Measurements from ENCODE around the gene ZBTB48.

ZBTB48 gene

DNA sequence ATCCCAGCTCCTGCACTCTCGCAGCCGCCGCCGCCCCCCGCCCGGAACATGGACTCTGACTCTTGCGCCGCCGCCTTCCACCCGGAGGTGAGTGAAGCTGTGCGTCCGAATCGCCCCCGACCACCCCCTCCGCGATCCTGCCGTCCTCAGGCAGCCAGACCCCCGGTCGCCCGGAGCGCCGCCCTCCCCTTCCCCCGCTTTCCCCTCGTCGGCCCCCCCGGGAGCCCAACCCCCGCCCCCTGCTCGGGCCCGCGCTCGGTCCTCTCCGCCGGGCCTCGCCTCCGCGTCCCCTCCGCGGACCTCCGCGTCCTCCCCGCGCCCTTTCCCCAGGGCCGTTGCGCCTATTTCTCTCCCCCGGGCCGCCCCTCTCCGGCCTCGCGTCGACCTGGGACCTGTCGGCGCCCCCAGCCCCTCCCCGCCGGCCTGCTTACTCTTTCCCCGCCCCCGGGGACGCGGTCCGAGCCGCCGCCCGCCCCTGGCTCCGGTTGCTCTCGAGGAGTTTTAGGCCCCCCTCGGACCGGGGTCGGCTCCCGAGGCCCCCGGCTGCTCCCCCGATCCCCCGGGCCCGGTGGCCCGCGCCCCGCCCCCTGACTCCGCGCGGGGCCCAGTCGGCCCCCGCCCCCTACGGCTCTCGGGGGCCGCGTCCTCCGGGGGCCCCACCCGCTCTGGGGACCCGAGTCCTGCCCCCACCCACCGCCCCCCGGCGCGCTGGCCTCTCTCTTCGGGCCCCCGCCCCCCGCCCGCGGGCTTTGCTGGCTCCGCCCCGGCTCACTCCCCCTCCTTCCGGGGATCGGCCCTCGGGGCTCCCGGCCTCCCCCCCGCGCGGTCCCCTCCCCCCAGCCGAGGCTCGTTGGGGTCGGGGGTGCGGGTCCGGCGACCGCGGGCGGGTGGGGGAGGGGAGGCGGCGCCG lies 34.5 kb downstream of the ZBTB48 start:
- DNase-seq, result no peak

DNA sequence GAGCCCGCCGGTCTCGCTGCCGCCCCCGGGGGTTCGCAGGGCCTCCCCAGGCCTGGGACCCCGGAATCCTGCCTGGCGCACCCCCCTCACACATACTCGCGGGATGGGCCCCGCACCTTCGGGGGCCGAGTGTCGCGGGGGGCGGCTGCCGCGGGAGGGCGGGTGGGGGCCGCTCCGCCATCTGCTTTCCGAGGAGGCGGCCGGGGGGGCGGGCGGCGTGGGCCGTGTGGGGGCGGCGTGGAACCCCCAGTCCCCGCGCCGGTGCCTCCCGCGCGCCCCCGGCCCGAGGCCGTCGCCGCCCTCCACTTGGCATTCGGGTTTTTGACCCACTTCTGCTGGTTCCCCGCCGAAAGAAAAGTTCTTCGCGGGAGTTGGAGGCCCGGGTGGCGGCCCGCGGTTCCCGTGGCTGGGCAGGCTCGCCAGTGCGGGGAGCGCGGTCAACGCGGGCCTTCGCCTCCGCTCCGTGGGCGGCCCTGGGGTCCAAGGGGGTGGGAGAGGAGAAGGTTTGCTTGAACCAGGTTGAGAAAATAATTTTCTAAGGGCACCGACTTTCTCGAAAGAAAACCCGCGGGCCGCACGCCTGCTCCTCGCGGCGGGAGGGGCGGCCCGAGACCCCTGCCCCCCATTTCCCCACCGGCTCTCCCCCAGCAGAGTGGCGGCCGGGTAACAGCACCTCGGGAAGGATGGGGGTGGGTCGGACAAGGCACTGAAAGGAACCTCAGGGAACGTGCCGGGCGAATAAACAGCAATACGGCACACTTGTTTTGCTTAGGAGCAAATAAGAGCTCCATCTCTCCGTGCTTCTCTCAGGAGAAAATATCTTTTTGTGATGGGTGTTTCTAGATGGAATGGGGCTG lies 35.4 kb downstream of the ZBTB48 start:
- no peak for DNase-seq

DNA sequence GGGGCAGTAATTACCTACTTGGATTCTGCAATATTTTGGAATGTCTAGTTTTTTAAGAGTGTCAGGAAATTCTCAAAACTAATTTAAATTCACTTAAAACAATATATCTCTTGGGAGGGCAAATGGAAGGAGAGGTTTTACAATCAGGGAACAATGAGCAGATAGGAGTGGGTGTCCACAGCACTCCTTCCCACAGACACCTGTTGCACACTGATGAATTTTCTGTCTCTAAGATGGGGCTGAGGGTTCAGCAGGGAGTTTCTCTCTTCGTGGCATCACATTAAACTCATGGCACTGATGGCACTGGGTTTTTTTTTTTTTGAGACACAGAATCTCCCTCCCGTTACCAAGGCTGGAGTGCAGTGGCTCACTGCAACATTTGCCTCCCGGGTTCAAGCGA lies 39.3 kb downstream of the ZBTB48 start:
- DNase-seq, result no peak

DNA sequence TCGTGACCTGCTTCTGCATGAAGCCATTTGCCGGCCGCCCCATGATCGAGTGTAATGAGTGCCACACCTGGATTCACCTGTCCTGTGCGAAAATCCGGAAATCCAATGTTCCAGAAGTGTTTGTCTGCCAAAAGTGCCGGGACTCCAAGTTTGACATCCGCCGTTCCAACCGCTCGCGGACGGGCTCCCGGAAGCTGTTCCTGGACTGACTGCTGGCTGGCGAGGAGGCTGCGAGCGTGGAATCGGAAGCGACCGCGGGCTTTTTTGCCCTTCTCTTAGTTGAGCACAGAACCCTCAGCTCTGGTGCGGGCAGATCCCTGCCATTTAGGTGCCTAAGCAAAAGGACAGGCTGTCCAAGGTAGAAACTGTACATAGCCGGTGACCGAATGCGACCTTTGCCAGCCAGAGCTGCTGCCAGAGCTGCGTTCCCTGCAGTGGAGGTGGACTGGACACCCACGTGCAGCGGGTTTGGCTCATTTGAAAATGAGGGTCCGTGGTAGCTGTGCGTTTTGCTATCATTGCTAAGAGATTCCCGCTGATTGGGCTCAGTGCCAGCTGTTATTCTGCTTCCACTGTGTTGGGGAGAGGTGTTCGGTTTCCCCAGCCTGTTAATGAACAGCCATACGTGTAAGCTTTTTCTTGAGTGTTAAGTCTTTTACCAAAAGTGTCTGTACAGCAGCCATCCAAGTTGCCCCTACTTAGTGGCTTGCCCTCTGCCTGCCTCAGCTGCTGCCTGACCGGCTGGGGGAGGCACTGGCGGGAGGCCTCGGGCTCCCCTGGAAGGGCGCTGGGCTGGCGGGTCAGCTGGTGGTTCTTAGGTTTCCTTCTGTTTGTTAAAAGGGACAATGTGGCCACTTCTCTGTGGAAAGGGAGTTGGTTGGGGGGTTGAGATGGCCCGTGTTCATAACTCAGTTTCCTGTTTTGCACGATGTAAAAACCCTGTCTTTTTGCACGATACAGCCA lies 41.9 kb downstream of the ZBTB48 start:
- DNase-seq, result no peak

DNA sequence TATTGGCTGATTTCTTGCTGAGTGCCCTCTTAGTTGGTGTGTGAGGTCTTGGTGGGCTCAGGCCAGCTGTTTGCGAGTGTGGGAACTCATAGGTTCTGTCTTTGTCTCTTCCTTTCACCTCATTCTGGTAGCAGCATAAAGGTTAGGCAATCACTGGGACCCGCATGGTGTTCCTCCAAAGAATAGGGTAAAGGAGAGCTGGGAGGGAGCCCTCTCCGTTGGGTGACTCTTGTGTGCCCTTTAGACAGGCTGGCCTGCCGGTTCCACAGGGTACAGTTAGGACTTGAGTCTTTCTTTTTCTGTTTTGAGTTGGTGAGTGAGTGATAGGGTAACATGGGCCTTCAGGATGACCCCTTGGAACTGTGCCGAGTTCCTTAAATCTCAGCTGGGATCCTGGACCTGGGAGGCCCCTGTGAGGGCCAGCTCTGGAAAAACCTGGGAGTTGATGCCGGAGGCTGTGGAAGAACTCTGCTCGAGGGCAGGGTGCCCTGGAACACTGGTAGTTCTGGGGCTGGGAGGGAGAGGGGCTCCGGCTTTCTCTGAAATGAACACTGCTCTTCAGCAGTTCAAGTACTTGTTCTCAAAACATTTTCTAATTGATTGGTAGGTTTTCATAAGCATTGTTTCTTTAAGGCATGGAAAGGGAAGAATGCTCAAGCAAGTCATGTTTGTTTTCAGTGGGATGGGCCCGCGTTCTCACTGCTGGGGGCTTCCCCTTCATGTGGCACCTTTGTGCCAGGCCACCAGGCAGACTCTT lies 42.8 kb downstream of the ZBTB48 start:
- DNase-seq, result no peak

DNA sequence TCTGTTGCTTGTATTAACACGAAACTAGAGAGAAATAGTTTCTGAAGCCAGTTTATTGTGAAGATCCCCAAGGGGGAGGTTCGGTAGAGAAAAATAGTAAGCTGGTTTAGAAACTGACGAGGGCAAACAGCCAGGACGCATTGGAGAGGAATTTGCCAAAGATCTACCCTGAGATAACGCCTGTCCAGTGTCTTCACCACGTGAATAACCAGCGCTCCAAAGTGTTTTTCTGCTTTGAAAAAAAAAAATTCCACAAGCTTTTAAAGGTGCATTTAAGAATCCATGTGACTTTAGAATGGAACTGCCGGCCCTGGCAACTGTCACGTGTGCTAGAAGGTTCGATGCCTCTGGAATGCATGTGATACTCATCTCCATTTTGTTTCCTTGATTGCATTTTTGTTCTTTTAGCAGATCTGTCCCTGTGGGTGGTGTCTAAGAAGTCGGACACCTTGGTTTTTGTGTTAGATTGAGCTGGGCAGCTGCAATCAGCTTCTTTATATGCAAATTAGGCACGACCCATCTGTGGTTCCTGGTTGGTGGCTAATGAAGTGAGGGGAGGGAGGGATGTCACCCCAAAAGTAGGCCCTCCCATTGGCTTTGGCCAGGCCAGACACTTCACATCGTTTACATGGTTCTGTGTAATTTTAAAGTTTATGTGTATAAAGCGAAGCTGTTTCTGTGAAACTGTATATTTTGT lies 43.6 kb downstream of the ZBTB48 start:
- DNase-seq, result no peak

DNA sequence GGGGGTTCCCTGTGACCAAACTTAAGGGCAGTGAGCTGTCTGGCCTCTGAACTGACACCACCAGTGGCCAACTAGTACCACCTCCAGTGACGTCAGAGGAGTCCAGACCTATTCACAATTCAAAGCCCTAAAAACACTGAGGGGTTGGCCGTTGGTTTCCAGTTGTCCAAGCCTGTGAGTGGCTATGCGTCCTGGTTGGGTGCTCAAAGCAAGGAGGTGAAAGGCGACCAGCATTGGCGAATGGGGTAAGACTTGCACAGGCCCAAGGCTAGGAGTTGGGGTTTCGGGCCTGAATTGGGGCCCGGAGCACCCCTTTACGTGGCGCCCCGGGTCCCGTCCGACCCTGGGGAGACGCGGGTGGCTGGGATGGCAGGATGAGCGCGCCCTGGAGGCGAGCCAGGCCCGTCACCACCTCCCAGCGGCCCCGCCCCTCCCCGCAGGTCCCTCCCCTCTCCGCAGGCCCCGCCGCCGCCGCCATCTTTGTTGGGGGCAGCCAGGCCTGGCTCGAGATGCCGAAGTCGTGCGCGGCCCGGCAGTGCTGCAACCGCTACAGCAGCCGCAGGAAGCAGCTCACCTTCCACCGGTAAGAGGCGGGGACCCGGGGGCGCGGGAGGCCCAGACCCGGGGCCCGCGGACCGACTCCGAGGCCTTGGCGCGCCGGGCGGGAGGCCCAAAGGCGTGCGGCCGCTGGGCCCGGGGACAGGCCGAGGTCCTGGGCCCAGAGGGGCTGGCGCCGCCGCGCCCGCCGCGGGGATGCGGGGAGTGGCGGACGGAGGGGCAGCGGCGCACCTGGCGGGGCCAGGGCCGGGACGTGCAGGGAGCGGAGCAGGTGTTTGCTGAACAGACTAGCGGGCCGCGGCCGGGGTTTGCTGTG lies 45.2 kb downstream of the ZBTB48 start, which contains the start of gene THAP3:
Gene THAP3 (plus strand): TSS at position 159 of the 874 bp plus-strand sequence. CDS start 351 bp downstream, at position 510.
- peak; percentile 63 to 77 for DNase-seq

DNA sequence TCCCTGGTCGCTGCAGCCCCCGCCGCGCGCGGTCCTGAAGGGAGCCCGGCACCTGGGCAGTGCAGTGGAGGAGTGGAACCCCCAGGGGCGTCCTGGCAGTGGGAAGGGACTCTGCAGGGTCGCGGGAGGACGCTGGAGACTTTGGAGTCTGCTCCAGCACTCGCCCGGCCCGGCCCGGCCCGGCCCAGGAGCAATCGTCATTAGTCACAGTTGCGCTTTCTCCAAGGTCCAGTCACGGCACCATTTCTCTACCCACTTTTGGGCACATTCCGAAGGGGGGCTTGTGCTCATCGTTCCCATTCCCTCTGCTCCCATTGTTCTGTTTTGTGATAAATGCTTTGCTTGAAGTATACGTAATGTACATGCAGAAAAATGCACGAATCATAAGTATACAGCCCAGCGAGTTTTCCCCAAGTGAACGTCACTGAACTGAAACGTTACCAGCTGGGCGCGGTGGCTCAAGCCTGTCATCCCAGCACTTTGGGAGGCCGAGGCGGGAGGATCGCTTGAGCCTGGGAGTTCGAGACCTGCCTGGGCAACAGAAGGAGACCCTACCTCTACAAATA lies 45.9 kb downstream of the ZBTB48 start:
- no peak for DNase-seq

DNA sequence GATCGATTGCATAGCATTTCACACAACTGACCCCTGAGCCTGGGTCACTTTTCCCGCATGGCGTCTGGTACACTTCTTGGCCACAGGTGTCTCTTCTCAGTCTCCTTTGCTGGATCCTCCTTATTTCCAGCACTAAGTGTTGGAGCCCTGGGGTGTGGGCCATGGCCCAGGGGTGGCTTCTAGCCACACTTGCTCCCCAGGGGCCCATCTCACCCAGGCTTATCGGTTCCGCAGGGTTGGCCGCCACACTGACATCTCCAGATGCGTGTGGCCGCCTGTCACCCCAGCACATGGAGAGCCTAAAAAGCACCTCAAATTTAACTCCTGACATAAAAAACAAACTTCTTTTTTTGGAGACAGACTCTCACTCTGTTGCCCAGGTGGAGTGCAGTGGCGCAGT lies 47.2 kb downstream of the ZBTB48 start:
- no peak for DNase-seq

DNA sequence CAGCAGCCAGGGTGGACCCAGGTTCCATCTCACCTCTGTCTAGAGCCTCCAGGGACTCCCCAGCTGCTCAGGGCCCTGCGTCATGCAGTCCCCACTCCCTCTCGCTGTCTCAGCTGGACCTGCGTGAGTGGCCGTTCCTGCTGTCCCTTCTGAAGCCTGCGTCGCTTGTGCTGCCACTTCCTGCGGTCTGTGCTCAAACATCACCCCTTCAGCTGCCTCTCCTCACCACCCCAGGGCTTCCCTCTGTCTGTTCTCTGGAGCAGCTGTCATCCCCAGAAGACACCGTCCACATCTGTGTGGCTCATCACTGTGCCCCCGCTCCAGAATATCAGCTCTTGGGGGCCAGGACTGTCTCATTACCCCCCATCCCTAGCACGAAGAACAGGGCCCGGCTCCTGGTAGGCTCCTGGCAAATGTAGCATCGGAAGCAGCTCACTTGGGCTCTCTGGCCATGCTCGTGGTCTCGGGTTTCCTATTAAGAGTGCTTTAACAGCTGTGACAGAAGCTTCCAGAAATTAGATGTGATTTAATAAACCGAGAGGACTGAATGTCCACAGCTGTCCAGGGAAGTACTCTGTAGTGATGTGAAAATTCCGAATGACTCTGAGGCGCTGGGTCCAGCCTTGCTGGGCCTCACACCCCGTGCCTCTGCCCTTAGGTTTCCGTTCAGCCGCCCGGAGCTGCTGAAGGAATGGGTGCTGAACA lies 48.2 kb downstream of the ZBTB48 start:
- DNase-seq, result no peak

DNA sequence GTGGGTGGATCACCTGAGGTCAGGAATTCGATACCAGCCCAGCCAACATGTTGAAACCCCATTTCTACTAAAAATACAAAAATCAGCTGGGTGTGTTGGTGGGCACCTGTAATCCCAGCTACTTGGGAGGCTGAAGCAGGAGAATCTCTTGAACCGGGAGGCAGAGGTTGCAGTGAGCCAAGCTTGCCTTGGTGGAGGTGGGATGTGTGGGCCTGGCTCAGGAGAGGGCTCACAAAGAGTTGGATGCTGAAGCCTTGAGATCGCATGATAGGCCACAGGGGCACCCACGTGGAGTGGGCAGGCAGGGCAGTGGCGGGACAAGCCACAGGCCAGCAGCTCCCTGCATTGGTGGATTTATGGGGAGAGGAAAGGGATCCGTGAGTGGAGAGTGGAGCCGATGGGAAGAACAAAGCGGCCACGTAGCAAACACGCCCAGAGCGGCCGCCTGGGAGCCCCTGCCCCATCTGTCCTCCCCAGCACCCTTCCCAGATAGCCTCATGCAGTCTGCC lies 49.2 kb downstream of the ZBTB48 start:
- no peak for DNase-seq

DNA sequence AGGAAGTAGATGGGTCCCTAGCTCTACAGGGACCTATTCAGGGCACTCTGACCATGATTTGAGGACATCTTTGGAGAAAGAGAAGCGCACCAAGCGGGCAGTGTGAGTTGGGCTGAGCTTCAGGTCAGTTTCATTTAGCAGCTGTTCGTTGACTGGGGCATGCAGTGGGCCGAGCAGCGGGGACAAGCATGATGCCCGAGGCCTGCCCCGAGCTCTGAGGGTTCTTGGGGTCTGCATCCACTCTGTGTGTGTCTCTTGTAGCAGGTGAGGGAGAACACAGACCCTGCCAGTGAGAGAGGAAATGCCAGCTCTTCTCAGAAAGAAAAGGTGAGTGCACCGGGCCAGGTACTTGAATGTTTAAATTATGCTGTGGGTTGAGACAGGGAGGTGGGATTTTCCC lies 50.2 kb downstream of the ZBTB48 start:
- DNase-seq, result no peak

DNA sequence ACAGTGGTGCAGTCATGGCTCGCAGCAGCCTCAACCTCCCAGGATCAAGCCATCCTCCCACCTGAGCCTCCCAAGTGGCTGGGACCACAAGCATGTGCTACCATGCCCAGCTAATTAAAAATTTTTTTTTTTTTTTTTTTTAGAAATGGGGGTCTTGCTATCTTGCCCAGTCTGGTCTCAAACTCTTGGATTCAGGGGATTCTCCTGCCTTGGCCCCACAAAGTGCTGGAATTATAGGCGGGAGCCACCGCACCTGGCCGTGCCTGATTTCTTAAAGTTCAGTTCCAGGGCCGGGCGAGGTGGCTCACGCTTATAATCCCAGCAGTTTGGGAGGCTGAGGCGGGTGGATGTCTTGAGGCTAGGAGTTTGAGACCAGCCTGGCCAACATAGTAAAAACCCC lies 51.3 kb downstream of the ZBTB48 start:
- no peak for DNase-seq

DNA sequence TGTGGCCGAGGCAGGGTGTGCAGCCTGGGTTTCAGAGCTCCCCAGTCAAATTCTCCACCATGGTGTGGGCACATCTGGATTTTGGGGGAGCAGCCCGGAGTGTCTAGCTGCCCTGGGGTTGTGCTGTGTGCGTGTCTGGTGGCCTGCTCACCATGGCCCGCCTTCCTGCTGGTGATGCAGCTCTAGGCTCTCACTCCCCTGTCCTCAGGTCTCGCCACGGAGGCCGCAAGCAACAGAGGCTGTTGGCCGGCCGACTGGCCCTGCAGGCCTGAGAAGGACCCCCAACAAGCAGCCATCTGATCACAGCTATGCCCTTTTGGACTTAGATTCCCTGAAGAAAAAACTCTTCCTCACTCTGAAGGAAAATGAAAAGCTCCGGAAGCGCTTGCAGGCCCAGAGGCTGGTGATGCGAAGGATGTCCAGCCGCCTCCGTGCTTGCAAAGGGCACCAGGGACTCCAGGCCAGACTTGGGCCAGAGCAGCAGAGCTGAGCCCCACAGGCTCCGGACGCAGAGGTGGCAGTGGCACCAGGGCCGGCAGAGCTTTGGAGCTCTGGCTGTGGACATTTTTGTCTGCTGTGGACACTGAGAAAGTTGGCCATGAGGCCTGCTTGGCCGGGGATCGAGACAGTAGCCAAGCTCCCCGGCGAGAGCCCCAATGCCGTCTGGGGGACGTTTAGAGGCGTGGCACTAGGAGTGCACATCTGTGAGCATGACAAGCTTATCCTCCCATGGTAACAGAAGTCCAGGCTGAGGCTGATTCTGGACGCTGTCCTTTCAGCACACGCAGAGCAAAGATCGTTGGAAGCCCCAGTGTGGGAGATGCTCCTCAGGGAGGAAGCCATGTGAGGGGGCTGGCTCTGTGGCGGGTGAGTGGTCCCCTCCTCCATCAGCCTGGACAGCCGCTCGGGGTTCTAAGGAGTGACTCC lies 53.1 kb downstream of the ZBTB48 start:
- DNase-seq, result no peak

DNA sequence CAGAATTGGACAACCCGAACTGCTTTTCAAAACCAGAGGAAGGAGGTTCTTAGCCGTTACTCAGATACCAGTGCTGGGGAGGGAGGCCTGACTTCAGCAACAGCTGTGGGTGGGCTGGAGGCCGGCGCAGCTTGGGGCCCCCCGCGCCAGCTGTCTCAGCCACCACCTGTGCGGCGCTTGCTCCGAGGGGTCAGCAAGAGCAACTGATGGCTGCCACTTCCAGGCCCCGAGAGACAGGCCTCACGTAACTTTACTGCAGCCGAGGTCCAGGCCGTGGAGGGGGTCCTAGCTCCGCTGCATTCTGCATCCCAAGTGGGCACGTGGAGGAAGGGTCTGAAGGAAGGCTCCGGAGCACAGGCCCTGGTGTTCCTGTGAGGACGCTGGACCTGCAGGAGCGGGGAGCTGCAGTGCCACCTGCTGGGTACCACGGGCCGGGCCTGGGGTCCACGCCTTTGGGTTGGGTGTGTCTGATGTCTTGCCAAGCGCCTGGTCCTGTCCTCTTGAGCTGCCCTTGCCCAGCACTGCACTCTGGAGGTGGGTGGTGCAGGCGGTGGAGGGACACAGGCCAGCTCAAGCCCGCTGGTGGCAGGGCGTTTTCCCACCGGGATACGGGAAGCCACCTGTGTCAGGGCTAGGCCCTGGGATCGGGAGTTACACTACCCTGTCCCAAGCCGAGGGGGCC lies 54.7 kb downstream of the ZBTB48 start:
- DNase-seq, result peak in 1 of 2 experiments; percentile 47

DNA sequence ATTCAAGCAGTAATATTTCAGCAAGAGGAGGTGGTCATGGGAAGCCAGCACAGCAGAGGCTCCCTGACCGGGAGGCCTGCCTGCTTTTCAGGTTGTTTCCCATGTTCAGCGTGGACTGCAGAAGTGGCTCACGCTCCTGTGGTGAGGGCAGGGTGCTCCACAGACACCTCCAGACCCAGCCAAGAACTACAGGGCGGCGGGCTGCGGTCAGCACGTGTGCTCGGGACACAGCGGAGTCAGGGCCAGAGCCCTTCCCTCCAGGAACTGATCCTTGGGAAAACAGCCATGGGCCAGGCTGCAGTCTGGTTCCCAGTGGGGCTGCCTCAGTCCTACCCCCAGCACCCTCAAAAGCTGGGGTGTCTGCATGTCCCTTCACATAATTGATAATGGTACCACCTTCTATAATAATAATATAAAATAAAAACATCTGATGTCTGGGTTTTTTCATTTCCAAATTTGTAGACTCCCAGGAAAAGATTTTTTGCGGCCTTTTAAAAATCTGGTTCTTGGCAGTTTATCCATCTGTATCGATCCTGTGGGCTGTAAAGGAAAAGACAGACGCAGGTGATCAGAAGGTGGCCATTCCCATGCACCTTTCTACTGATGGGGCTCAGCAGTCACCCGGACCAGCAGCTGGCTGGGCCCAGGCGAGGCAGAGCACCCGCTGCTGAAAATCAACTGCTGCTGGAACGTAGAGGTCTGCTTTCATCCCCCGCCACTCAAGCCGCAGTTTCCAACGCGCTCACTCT lies 55.5 kb downstream of the ZBTB48 start:
- DNase-seq, result no peak

Measured in NCI-H1930 (cell line).